Lower leg skin (tissue), 4 donors: ENCODE measurements around the gene PTPRO. TPM values are rescaled to one million over a fixed set of nuclear protein-coding genes. Genes with fewer than 3 reads are reported as not detected.

ENCODE experiments used
- DNase-seq, 2 donors: peaks; one replicate each; pipeline ENCODE4 v3.0.0-alpha.2; 2019; ENCODE audit warnings: low spot score in 2 of 2
- H3K4me3 ChIP-seq: fragments of 200-600 bp; sonication (generic); 2 replicates; pipeline ENCODE4 v1.5.1; 2017; ENCODE audit warnings: mild to moderate bottlenecking, low read depth; ENCODE audit not compliant: poor library complexity, severe bottlenecking
- POLR2A ChIP-seq, 2 donors: fragments of 450-650 bp; IDR thresholded peaks; one replicate each; pipeline ENCODE4 v1.6.1; 2016 to 2017; ENCODE audit warnings: antibody characterized with exemption in 2 of 2, mild to moderate bottlenecking in 1 of 2, moderate library complexity in 1 of 2
- WGBS, 2 donors: methylation state at CpG; one replicate each; pipeline ENCODE4 v1.1.5; 2018; 5-methylcytosine and 5-hydroxymethylcytosine counted together
- intact Hi-C: fragments of 100-400 bp; cut with DNase I; formaldehyde crosslinking; loops from one replicate; pipeline ENCODE4 v1.15.0; 2023; ENCODE audit warnings: low total_unique reads
- total RNA-seq, 4 donors: library from RNA; depleted of rRNA; stranded (reverse); fragments of >200 nt; gene quantifications; one replicate each; pipeline ENCODE4 v1.1.0, GENCODE V29; 2016
- TF ChIP-seq, protein P1 (sequence below), 3 donors: fragments of 450-650 bp; IDR thresholded peaks; one replicate each; pipeline ENCODE4 v1.5.1; 2016; ENCODE audit warnings: antibody characterized with exemption in 3 of 3, mild to moderate bottlenecking in 3 of 3, moderate library complexity in 2 of 3

PTPRO gene
- total RNA-seq, 4 donors from 2014 or later = 0.29 to 0.91 (median 0.34) TPM; not detected in 1

DNA sequence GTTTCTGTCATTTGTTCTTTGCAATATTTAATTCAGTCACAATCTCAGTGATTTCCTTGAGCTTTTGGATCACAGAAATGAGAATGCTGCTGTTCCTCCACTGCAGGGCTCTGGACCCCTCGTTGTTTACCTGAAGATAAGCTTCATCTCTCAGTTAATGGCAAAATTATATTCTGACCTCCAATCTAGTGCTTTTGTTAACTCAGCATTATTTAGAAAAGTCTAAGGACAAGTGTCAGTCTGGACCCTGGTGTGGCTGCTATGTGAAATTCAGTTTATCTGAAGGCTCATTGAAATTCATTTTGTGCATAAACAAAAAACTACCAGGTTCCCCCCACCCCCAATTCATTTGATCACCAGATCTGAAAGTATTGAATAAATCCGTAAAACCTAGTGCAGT, 84.7 kb downstream of the PTPRO start:
- WGBS, 2 donors = 70 to 75% methylated on average over 2 of the region's 2 CpGs
- H3K4me3 ChIP-seq = no peak overlapping the region
- DNase-seq = no peak
- intact Hi-C loops = no loop called here
- no peak for TF ChIP-seq POLR2A (IDR thresholded peaks at IDR 0.05)
- TF ChIP-seq, protein P1, sequence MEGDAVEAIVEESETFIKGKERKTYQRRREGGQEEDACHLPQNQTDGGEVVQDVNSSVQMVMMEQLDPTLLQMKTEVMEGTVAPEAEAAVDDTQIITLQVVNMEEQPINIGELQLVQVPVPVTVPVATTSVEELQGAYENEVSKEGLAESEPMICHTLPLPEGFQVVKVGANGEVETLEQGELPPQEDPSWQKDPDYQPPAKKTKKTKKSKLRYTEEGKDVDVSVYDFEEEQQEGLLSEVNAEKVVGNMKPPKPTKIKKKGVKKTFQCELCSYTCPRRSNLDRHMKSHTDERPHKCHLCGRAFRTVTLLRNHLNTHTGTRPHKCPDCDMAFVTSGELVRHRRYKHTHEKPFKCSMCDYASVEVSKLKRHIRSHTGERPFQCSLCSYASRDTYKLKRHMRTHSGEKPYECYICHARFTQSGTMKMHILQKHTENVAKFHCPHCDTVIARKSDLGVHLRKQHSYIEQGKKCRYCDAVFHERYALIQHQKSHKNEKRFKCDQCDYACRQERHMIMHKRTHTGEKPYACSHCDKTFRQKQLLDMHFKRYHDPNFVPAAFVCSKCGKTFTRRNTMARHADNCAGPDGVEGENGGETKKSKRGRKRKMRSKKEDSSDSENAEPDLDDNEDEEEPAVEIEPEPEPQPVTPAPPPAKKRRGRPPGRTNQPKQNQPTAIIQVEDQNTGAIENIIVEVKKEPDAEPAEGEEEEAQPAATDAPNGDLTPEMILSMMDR (IDR thresholded peaks at IDR 0.05) = no peak

DNA sequence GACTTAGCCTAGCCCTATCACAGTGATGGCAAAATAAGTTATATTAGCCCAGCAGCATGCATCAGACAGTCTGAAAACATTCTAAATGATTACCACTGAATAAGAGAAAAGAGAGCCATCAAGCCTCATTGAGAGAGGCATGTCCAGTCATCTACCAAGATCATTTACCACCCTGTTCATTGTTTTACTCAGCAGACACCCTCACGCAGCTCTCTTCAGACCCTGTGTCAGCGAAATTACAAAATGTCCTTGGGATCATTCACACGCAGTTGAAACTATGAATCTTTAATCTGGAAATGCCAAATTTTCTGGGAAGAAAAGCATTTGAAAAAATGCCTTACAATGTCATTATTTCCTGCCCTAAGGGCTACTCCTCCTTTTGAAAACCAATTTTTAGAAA, 89.5 kb downstream of the PTPRO start:
- DNase-seq = no peak
- intact Hi-C loops = no loop called here
- 54 to 64% methylated on average over 3 of the region's 3 CpGs for WGBS, 2 donors
- TF ChIP-seq POLR2A (IDR thresholded peaks at IDR 0.05) = no peak
- TF ChIP-seq, protein P1 (IDR thresholded peaks at IDR 0.05) = no peak
- no peak overlapping the region for H3K4me3 ChIP-seq

GRCh38 chr12:15417691-15418090, 95.4 kb downstream of the PTPRO start:
- intact Hi-C loops = no loop called here
- no peak for DNase-seq
- WGBS, 2 donors = 84 to 89% methylated on average over 3 of the region's 3 CpGs
- no peak for TF ChIP-seq POLR2A (IDR thresholded peaks at IDR 0.05)
- TF ChIP-seq, protein P1 (IDR thresholded peaks at IDR 0.05) = no peak
- H3K4me3 ChIP-seq = no peak overlapping the region

GRCh38 chr12:15423629-15424028, 101.3 kb downstream of the PTPRO start:
- intact Hi-C loops = no loop called here
- TF ChIP-seq, protein P1 (IDR thresholded peaks at IDR 0.05) = no peak
- TF ChIP-seq POLR2A (IDR thresholded peaks at IDR 0.05) = no peak
- H3K4me3 ChIP-seq = no peak overlapping the region
- WGBS, 2 donors = 47 to 53% methylated on average over 2 of the region's 2 CpGs
- no peak for DNase-seq

DNA sequence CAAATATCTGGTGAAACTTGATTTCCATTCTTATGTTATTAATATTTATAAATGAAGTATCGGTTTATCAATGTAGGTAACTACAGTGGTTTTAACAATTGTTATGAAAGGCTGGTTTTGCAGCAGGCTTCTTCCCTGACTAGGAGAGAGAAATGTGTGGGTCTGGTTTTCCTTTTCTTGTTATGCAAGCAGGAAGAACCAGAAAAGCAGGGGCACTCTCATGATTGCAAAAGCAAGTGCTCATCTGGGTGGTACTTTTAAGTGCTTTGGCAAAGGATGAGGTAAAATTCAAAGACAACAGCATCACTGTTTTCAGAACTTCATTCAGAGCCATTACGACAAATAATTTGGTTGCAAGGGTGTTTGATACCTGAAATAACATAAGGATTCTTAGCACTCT, 105.6 kb downstream of the PTPRO start:
- no peak for DNase-seq
- WGBS, 2 donors = 73 to 81% methylated on average over 2 of the region's 2 CpGs
- no peak overlapping the region for H3K4me3 ChIP-seq
- intact Hi-C loops = no loop called here
- TF ChIP-seq POLR2A (IDR thresholded peaks at IDR 0.05) = no peak
- TF ChIP-seq, protein P1 (IDR thresholded peaks at IDR 0.05) = no peak

- H3K4me3 ChIP-seq = no peak overlapping the region
- 54 to 68% methylated on average over 2 of the region's 2 CpGs for WGBS, 2 donors
- intact Hi-C loops = no loop called here
- DNase-seq = no peak
- TF ChIP-seq, protein P1 (IDR thresholded peaks at IDR 0.05) = no peak
- no peak for TF ChIP-seq POLR2A (IDR thresholded peaks at IDR 0.05)
Measured at GRCh38 chr12:15428632-15429031, 106.3 kb downstream of the PTPRO start.
